IPS-20b (cell line): ENCODE results near the gene TIGIT.

Source experiments
- H3K27ac ChIP-seq: one replicate; pipeline ENCODE4 v1.5.1; 2013; ENCODE audit warnings: low read length
- H3K27me3 ChIP-seq: 2 replicates; pipeline ENCODE4 v1.6.1; 2013; ENCODE audit warnings: mild to moderate bottlenecking, low read length, inconsistent platforms; ENCODE audit not compliant: insufficient read depth
- H3K36me3 ChIP-seq: 2 replicates; pipeline ENCODE4 v1.6.1; 2013; ENCODE audit warnings: low read depth, mild to moderate bottlenecking, inconsistent platforms, low read length, moderate library complexity; ENCODE audit not compliant: insufficient read depth
- H3K4me1 ChIP-seq: 2 replicates; pipeline ENCODE4 v1.6.1; 2013; ENCODE audit warnings: mild to moderate bottlenecking, control low read depth, inconsistent platforms, low read length, moderate library complexity; ENCODE audit not compliant: insufficient read depth
- H3K4me3 ChIP-seq: 2 replicates; pipeline ENCODE4 v1.5.1; 2013; ENCODE audit warnings: mild to moderate bottlenecking, low read length, inconsistent platforms
- H3K9ac ChIP-seq: 2 replicates; pipeline ENCODE4 v1.6.1; 2013; ENCODE audit warnings: low read depth, mild to moderate bottlenecking, inconsistent platforms, low read length, moderate library complexity
- H3K9me3 ChIP-seq: 2 replicates; pipeline ENCODE4 v1.6.1; 2013; ENCODE audit warnings: mild to moderate bottlenecking, low read depth, low read length, inconsistent platforms; ENCODE audit not compliant: insufficient read depth

TIGIT gene

GRCh38 chr3:114356066-114356465, 62.2 kb downstream of the TIGIT start:
- no peaks in the 10 kb centered on the region for H3K9me3 ChIP-seq
- H3K4me3 ChIP-seq = peak overlapping the region; percentile 29; the same call in 1 of the 2 replicates
- no peaks in the 10 kb centered on the region for H3K36me3 ChIP-seq
- H3K9ac ChIP-seq = peak overlapping the region; percentile 56; the same call in 1 of the 2 replicates
- H3K27ac ChIP-seq = peak overlapping the region; percentile 52
- H3K27me3 ChIP-seq = no peaks in the 10 kb centered on the region
- peaks cover 30% of the 10 kb centered on the region for H3K4me1 ChIP-seq

GRCh38 chr3:114356525-114356924, 62.7 kb downstream of the TIGIT start:
- no peaks in the 10 kb centered on the region for H3K36me3 ChIP-seq
- H3K4me3 ChIP-seq = peak overlapping the region; percentile 29; the same call in 1 of the 2 replicates
- H3K4me1 ChIP-seq = peaks cover 30% of the 10 kb centered on the region
- peak overlapping the region; percentile 56; the same call in 1 of the 2 replicates for H3K9ac ChIP-seq
- peak overlapping the region; percentile 52 for H3K27ac ChIP-seq
- no peaks in the 10 kb centered on the region for H3K9me3 ChIP-seq
- no peaks in the 10 kb centered on the region for H3K27me3 ChIP-seq
